BLaER1 treated with 17β-estradiol and CSF1 and Interleukin-3, amounts not matched to agents 10 nM and 100 nM (cell line): ENCODE results near the gene DAB2IP.

Experiments used
- H3K27ac ChIP-seq, 11 experiments: shearing (Covaris generic); formaldehyde crosslinking; 2 replicates each; pipeline ENCODE4 v1.8.1; 2022
- H3K27me3 ChIP-seq, 11 experiments: shearing (Covaris generic); formaldehyde crosslinking; 2 replicates each; pipeline ENCODE4 v1.8.1; 2022
- H3K36me3 ChIP-seq, 11 experiments: shearing (Covaris generic); formaldehyde crosslinking; 2 replicates each; pipeline ENCODE4 v1.8.1; 2022
- H3K4me1 ChIP-seq, 10 experiments: shearing (Covaris generic); formaldehyde crosslinking; 2 replicates each; pipeline ENCODE4 v1.8.1; 2022
- H3K4me2 ChIP-seq, 11 experiments: shearing (Covaris generic); formaldehyde crosslinking; 2 replicates each; pipeline ENCODE4 v1.8.1; 2022
- H3K4me3 ChIP-seq, 10 experiments: shearing (Covaris generic); formaldehyde crosslinking; 2 replicates each; pipeline ENCODE4 v1.8.1; 2022
- H3K9ac ChIP-seq, 11 experiments: shearing (Covaris generic); formaldehyde crosslinking; 2 replicates each; pipeline ENCODE4 v1.8.1; 2022
- H3K9me3 ChIP-seq, 11 experiments: shearing (Covaris generic); formaldehyde crosslinking; replicated peaks in 1 of 11; 2 replicates each; pipeline ENCODE4 v1.8.1; 2022
- H4K20me1 ChIP-seq, 11 experiments: shearing (Covaris generic); formaldehyde crosslinking; 2 replicates each; pipeline ENCODE4 v1.8.1; 2022
- Cebpa-rat ChIP-seq, 11 experiments: shearing (Covaris generic); IDR thresholded peaks; 2 replicates each; pipeline ENCODE4 v1.8.1; 2022

Gene DAB2IP

DNA sequence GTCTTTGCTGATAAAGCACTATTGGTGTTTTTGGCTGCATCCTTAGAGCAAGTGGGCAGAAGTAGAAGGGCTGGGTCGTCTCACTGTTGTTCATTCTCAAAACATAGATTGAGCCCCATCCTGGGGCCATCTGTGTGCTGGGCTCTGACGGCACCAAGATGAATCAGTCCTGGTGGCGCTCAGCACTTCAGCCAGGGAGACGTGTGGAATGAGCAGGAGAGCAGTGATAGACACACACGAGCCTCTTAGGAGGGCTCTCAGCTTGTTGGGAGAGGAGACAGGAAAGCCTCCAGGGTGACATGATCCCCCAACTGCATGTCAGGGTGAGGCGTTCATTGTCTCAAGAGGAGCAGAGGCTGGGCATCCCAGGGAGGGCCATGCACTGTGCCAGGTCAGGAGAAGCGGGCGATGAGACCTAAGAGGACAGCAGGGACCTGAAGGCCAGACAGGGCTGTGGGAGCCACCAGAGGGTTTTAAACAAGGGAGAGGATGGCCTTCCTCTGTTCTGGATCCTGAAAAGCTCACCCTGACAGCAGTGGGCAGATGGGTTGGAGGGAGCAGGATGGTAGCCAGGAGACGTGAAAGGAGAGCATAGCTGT, 115.8 kb downstream of the DAB2IP start:
- Histone ChIP-seq H3K27ac (no peak overlapping the region), H3K27me3 (no peaks in the 10 kb centered on the region), H3K9ac (no peak overlapping the region), H3K9me3 (no peaks in the 10 kb centered on the region), H3K4me3 (no peak overlapping the region), H4K20me1 (peaks cover 0 to 56% (median 0%) of the 10 kb centered on the region in 11 experiments; a peak in 4 of 22 replicates), H3K4me2 (no peak overlapping the region), H3K36me3 (peaks cover 10 to 90% (median 79%) of the 10 kb centered on the region in 11 experiments; a peak in 20 of 22 replicates), H3K4me1 (peaks cover 0 to 14% (median 0%) of the 10 kb centered on the region in 10 experiments; a peak in 7 of 20 replicates)
- TF ChIP-seq Cebpa-rat (IDR thresholded peaks at IDR 0.05): no peak

DNA sequence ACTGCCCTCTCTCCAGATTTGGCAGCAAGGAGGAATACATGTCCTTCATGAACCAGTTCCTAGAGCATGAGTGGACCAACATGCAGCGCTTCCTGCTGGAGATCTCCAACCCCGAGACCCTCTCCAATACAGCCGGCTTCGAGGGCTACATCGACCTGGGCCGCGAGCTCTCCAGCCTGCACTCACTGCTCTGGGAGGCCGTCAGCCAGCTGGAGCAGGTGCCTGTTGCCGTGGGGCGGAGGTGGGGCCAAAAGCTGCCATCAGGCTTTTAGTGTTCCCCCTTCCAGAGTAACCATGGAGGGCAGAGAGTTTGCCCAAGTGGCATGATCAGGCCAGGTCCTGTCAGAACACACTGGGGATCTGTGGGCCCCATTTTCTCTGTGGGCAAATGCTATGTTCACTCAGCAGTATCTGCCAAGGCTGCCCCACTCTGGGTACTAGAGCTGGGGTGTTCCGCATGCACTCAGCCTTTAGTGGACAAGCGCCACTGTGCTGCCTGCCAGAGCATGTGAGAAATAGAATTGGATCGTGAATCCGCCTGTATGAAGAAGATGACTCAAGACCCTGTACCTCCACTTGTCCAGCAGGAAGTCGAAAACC, 117.1 kb downstream of the DAB2IP start:
- Histone ChIP-seq H3K36me3 (peaks cover 10 to 85% (median 76%) of the 10 kb centered on the region in 11 experiments; a peak in 20 of 22 replicates), H3K9me3 (no peaks in the 10 kb centered on the region), H3K4me1 (peaks cover 3 to 14% (median 4%) of the 10 kb centered on the region in 10 experiments), H4K20me1 (peaks cover 0 to 44% (median 0%) of the 10 kb centered on the region in 11 experiments; a peak in 4 of 22 replicates), H3K9ac (no peak overlapping the region), H3K27me3 (no peaks in the 10 kb centered on the region), H3K27ac (no peak overlapping the region), H3K4me3 (no peak overlapping the region), H3K4me2 (no peak overlapping the region)
- no peak for TF ChIP-seq Cebpa-rat (IDR thresholded peaks at IDR 0.05)

DNA sequence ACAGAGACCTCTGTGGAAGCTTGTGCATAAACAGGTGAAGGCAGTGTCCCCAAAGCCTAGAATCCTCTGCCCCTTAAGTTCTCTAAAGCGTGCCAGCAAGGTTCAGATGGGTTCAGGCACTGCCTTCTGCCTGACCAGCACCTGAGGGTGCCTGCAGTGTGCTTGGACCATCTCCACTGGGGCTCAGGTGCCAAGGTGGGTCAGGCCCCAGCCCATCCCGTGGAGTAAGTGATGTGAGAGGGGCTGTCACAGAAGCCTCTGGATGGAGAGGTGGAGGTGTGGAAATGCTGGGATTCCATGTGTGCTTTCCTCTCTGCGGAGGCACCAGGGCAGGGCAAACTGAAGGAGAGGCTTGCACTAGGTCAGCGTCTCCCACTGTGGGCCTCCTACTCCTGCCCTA, 118.5 kb downstream of the DAB2IP start:
- Histone ChIP-seq H3K36me3 (peaks cover 10 to 77% (median 61%) of the 10 kb centered on the region in 11 experiments; a peak in 19 of 22 replicates), H3K4me3 (no peak overlapping the region), H3K9ac (no peak overlapping the region), H3K27me3 (no peaks in the 10 kb centered on the region), H4K20me1 (peaks cover 0 to 42% (median 0%) of the 10 kb centered on the region in 11 experiments; a peak in 5 of 22 replicates), H3K4me2 (no peak overlapping the region), H3K27ac (no peak overlapping the region), H3K4me1 (peaks cover 7 to 21% (median 18%) of the 10 kb centered on the region in 10 experiments), H3K9me3 (no peaks in the 10 kb centered on the region)
- TF ChIP-seq Cebpa-rat (IDR thresholded peaks at IDR 0.05): no peak

DNA sequence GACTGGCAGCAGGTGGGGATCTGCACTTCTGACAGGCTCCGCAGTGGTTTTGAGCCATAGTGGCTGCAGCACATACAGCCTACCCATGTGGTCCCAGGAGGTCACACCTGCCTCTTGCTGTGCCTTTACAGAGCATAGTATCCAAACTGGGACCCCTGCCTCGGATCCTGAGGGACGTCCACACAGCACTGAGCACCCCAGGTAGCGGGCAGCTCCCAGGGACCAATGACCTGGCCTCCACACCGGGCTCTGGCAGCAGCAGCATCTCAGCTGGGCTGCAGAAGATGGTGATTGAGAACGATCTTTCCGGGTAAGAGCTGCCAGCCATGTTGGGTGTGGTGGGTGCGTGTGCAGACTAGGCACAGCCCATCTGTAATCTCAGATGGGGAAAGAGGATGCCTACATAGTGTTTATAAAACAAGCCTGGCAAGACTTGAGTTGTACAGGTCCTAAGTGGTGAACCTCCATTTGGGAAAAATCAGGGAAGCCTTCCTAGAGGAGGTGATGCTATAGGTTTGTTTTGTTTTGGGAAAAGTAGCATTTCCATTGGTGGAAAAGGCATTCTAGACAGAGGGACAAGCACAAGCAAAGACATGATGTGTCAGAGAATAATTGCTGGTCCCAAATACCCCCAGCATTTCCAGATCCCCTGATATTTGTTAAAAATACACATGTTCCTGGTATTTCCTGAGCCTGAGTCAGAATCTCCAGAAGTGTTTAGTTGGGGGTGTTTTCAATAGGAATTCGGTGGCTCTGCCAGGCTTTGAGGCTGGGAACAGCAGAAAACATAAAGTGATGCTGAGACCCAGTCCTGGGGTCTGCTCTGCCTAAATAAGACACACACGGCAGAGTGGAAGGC, 119.2 kb downstream of the DAB2IP start:
- H4K20me1 ChIP-seq: peaks cover 0 to 42% (median 0%) of the 10 kb centered on the region in 11 experiments; a peak in 5 of 22 replicates
- TF ChIP-seq Cebpa-rat (IDR thresholded peaks at IDR 0.05): no peak

DNA sequence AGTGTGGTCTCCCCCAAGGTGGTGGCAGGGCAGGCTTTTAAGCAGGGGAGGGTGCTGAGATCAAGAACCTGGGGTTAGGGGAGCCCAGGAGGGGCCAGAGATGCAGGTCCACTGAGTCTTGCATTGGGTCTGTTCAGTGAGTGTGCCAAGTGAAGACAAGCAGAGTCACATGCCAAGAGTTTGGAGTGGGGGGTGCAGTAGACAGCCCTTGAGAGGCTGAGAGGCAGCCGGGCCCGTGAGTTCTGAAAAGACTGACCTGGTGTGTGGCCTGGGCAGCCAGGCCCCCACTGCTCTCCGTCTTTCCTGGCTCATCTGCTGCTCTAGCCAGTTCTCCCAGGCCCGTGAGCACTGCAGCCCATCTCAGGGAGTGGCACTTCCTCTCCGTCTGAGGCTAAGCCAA, 120.0 kb downstream of the DAB2IP start:
- Histone ChIP-seq H3K4me1 (peaks cover 0 to 27% (median 24%) of the 10 kb centered on the region in 10 experiments; a peak in 17 of 20 replicates), H3K27ac (no peak overlapping the region), H3K27me3 (no peaks in the 10 kb centered on the region), H3K9me3 (0 out of 22 replicates have a peak, but pooled peaks cover 0 to 4% (median 0%) of the 10 kb centered on the region in 11 experiments), H3K4me2 (no peak overlapping the region), H3K4me3 (no peak overlapping the region), H4K20me1 (peaks cover 0 to 37% (median 0%) of the 10 kb centered on the region in 11 experiments; a peak in 5 of 22 replicates), H3K9ac (no peak overlapping the region), H3K36me3 (peaks cover 14 to 76% (median 60%) of the 10 kb centered on the region in 11 experiments; a peak in 20 of 22 replicates)
- TF ChIP-seq Cebpa-rat (IDR thresholded peaks at IDR 0.05): no peak

More for the DNA sequence above, 119.2 kb downstream of the DAB2IP start:
- no peaks in the 10 kb centered on the region for H3K27me3 ChIP-seq
- no peak overlapping the region for H3K4me3 ChIP-seq
- peaks cover 10 to 76% (median 59%) of the 10 kb centered on the region in 11 experiments; a peak in 19 of 22 replicates for H3K36me3 ChIP-seq
- no peaks in the 10 kb centered on the region for H3K9me3 ChIP-seq
- H3K4me1 ChIP-seq: peaks cover 0 to 25% (median 24%) of the 10 kb centered on the region in 10 experiments; a peak in 17 of 20 replicates
- H3K9ac ChIP-seq: no peak overlapping the region
- no peak overlapping the region for H3K27ac ChIP-seq
- H3K4me2 ChIP-seq: no peak overlapping the region

DNA sequence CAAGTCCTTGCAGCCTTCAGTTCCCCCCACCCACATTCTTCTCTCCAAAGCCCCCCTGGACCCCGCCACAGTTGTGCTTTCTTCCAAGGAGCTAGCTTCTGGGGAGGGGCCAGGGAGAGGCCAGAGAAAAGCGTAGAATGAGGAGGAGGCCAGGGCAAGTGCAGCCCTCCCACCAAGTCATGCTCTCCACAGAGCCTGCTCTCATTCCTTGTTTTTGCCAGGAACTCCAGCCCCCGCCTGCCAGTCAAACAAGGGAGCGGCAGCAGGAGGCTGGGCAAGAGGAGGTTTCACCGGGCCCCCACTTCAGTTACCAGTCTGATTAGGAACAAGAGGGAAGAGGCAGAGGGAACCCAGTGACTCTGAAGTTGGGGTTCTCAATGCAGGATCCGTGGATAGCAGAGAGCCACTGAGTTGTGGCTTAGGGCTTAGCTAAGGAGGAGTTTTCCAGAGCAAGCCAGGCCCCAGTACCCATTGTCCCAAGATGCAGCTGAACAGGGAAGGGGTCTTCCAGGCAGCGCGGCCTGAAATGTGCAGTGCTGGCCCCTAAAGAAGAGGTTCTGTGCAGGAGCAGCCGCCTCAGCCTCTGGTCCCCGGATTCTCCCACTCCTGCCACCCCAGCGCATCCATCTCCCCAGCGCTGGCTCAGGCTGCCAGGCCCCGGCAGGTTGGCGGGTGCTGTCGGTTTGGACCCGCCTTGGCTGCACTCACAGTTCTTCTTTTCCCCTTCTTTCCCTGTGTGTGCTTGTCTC, 120.6 kb downstream of the DAB2IP start:
- H3K27me3 ChIP-seq: no peaks in the 10 kb centered on the region
- H3K9me3 ChIP-seq: peaks cover 0 to 5% (median 0%) of the 10 kb centered on the region in 11 experiments; a peak in 2 of 22 replicates
- peaks cover 0 to 35% (median 0%) of the 10 kb centered on the region in 11 experiments; a peak in 5 of 22 replicates for H4K20me1 ChIP-seq
- peaks cover 14 to 76% (median 60%) of the 10 kb centered on the region in 11 experiments; a peak in 20 of 22 replicates for H3K36me3 ChIP-seq
- no peak overlapping the region for H3K4me3 ChIP-seq
- H3K4me2 ChIP-seq: no peak overlapping the region
- TF ChIP-seq Cebpa-rat (IDR thresholded peaks at IDR 0.05): no peak
- peaks cover 0 to 27% (median 24%) of the 10 kb centered on the region in 10 experiments; a peak in 17 of 20 replicates for H3K4me1 ChIP-seq
- no peak overlapping the region for H3K9ac ChIP-seq
- no peak overlapping the region for H3K27ac ChIP-seq

DNA sequence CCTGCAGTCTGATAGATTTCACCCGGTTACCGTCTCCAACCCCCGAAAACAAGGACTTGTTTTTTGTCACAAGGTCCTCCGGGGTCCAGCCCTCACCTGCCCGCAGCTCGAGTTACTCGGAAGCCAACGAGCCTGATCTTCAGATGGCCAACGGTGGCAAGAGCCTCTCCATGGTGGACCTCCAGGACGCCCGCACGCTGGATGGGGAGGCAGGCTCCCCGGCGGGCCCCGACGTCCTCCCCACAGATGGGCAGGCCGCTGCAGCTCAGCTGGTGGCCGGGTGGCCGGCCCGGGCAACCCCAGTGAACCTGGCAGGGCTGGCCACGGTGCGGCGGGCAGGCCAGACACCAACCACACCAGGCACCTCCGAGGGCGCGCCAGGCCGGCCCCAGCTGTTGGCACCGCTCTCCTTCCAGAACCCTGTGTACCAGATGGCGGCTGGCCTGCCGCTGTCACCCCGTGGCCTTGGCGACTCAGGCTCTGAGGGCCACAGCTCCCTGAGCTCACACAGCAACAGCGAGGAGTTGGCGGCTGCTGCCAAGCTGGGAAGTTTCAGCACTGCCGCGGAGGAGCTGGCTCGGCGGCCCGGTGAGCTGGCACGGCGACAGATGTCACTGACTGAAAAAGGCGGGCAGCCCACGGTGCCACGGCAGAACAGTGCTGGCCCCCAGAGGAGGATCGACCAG, 121.3 kb downstream of the DAB2IP start:
- H3K27ac ChIP-seq: no peak overlapping the region
- peaks cover 0 to 27% (median 24%) of the 10 kb centered on the region in 10 experiments; a peak in 17 of 20 replicates for H3K4me1 ChIP-seq
- H4K20me1 ChIP-seq: peaks cover 0 to 34% (median 0%) of the 10 kb centered on the region in 11 experiments; a peak in 4 of 22 replicates
- TF ChIP-seq Cebpa-rat (IDR thresholded peaks at IDR 0.05): no peak
- no peaks in the 10 kb centered on the region for H3K27me3 ChIP-seq
- no peak overlapping the region for H3K4me3 ChIP-seq
- H3K9ac ChIP-seq: no peak overlapping the region
- peaks cover 15 to 76% (median 56%) of the 10 kb centered on the region in 11 experiments; a peak in 21 of 22 replicates for H3K36me3 ChIP-seq
- no peak overlapping the region for H3K4me2 ChIP-seq
- peaks cover under 1 to 10% (median 2%) of the 10 kb centered on the region in 11 experiments; a peak in 20 of 22 replicates for H3K9me3 ChIP-seq
